HG03060 (cell line): Measurements from ENCODE around the gene SDR39U1.

Experiments
- ATAC-seq: cut with Tn5 transposase; IDR thresholded peaks from one replicate; pipeline ENCODE4 v1.9.1; 2021; ENCODE audit warnings: low read depth, moderate number of reproducible peaks; ENCODE audit not compliant: unreplicated experiment

Gene SDR39U1

DNA sequence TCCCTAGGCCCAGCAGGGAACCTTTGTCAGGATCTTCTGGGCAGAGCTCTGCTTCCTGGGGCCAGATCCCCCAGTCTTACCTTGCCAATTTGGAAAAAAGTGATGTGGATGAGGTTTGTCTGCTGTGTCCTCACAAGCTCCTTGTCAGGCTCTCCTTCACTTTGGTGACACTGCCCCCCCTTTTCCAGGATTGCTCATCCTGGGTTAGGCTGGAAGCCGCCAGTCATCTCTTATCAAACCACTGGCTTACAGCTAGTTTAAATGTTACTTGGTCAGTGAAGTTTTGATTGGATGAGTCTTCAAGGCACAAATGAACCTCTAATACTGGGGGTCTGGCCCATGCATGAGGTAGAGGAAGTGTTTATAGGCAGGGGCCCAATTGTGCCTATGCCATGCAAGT is 28.5 kb downstream of the SDR39U1 start:
- ATAC-seq = no peak

DNA sequence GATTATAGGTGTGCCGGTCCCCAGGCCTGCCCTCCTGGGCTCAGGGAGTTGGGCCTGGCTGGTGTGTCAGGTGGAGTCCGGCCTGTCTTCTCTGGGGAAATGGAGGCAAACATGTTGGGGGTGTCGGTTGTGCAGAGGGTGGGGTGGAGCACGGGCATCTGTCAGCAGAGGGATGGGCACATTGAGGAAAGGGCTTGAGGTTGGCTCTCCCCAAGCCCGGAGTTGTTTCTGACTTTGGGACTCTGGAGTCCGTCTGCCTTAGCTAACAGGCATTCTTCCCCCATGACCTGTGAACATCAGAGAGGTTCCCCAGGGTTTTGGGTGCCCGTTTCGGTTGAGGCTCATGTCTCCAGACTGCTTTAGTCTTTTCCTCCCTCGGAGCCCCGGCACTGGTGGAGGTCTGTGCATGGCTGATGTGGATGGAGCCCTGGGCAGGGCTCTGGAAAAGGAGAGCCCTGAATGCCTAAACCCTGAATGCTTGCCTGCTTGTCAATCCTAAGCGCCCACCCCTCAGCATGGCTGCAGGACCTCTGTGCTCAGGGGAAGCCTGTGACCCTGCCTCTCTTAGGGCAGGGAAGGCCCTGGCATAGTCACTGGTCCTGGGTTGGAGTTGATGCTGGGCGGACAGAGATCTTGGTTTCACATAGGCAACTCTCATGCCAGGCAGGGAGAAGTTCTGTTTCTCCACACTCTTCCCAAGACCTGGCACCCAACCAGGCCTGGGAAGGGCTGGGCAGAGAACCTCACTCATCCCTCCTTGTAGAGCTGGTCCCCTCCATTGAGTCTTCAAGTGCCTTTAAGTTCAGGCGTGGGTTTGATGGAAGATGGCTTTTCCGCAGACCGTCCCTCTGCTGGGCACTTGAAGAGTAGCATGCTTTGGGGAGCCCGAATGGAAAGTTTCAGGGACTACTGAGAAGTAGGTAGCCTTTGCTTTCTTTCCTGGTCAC is 30.9 kb downstream of the SDR39U1 start:
- no peak for ATAC-seq

DNA sequence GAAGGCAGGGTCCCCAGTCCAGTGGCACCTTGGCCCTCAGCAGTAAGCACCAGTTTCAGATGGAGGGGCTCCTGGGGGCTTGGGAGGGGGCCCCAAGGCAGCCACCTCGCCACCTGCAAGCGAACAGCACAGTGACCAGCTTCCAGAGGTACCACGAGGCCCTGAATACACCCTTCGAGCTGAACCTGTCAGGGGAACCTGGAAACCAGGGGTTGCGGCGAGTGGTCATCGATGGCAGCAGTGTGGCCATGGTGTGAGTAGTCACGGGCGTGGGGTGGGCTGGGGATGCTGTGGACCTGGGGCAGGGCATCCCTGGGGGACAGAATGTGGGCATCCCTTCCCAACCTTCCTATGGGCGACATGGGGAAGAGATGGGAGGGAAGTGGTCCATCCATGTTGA is 32.6 kb downstream of the SDR39U1 start:
- no peak for ATAC-seq

DNA sequence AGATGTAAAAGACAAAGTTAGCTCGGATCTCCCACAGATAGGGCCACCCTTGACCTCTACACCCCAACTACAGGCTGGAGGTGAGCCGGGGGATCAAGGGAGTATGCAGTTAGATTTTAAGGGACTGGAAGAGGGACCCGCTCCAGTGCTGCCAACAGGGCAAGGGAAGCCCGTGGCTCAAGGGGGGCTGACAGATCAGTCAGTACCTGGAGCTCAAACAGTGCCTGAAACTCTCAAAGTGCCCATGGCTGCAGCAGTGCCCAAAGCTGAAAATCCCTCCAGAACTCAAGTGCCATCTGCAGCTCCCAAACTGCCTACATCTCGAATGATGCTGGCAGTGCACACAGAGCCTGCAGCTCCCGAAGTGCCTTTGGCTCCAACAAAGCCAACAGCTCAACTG is 33.4 kb downstream of the SDR39U1 start:
- ATAC-seq = no peak

DNA sequence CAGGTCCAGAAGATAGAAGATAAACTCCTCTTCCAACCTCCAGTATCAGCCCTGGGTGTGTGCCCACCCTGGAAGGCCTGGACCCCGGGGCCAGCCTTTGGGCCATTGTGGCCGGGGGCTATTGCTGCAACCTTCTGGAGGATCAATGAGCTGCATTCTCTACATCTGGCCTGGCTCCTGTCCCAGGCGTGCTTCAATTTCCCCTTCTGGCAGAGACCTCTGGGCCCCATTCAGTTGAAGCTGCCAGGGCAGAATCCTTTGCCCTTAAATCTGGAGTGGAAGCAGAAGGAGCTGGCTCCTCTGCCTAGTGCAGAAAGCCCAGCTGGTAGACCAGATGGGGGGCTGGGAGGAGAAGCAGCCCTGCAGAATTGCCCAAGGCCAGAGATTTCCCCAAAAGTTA is 33.8 kb downstream of the SDR39U1 start:
- no peak for ATAC-seq

DNA sequence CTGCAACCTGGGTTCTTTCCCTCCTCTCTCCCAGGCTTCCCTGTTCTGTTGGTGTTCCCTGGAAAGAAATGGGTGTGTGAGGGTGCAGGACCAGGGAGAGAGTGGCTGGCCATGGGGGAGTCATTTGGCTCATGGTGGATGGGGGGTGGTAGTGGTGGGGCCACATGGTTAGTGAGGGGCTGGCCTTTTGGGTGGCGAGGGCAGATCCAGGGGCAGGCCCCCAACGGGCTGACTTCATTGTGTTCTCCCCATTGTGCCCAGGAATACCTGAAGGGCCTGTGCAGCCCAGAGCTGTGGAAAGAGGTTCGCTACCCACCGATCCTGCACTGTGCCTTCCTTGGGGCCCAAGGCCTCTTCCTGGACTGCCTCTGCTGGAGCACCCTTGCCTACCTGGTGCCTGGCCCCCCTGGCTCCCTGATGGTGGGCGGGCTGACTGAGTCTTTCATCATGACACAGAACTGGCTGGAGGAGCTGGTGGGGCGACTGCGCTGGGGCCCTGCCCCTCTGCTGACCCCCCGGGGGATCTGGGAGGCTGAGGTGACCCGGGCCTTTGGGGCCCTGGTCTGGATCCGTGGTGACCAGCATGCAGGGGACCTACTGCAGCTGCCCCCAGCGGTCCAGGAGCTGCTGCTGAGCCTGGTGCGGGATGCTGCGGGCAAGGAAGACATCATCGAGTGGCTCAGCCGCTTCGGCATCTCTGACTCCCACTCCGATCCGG is 34.8 kb downstream of the SDR39U1 start:
- no peak for ATAC-seq

DNA sequence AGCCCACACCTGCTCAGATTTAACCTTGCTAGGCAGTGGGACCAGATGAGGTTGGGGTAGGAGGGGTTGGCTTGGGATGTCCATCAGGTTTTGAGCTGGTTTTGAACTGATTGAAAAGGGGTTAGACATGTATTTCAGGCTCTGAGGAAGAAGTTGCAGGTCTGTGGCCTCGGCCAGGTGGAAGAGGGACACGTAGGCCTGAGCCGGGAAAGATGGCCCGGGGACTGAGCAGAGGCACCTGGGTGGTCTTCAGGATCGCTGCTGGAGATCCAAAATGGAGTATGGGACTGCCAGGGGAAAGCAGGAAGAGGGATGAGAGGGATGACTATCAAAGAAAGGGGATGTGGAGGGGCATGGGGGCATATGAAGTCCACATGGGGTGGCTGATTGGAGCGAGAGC is 36.2 kb downstream of the SDR39U1 start:
- no peak for ATAC-seq

DNA sequence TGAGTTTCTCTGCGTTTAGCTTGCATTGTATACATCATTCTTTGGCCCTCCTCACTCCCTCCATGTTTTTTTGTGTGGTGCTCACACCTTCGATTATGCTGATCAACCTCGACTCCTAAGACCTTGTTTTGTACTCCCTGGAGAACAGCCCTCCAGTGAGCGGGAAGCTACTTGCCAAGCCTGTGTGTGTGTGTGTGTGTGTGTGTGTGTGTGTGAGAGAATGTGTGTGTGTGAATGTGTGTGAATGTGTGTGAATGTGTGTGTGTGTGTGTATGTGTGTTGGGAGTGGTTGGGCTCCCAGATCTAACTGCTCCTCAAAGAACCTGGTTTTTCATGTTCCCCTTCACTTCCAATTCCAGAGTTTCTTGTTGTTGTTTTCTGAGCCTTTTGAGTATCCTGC is 37.8 kb downstream of the SDR39U1 start:
- no peak for ATAC-seq

DNA sequence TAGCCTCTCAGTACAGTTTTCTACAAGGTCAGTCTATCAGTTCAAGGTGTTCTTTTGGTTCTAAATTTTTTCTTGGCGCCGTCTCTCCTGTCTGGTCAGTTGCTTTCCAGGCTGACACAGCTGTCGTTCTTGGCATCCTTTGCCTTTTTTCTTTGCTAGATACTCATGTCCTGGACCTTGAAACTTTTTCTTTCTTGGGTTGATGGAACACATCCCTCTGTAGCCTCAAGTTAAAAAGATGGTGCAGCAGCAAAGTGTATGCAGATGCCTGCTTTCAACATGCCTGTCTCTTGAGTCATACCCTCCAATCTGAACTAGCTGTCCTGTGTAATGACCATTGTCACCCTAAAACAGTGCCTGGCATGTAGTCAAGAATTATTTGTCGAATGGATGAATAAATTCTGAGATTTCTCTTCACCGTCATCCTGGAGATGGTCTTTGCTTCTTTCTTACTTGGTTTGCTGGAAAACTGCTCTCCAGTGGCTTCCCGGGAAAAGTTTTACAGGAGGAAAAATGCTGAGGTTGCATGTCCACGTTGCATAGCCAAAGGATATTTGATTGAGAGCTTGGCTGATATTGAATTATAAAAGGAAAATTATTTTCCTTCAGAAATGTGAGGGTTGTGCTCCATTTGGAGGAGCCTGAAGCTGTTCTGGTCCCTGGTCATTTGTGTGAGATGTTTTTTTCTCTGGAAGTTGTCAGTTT is 39.1 kb downstream of the SDR39U1 start:
- ATAC-seq = no peak

DNA sequence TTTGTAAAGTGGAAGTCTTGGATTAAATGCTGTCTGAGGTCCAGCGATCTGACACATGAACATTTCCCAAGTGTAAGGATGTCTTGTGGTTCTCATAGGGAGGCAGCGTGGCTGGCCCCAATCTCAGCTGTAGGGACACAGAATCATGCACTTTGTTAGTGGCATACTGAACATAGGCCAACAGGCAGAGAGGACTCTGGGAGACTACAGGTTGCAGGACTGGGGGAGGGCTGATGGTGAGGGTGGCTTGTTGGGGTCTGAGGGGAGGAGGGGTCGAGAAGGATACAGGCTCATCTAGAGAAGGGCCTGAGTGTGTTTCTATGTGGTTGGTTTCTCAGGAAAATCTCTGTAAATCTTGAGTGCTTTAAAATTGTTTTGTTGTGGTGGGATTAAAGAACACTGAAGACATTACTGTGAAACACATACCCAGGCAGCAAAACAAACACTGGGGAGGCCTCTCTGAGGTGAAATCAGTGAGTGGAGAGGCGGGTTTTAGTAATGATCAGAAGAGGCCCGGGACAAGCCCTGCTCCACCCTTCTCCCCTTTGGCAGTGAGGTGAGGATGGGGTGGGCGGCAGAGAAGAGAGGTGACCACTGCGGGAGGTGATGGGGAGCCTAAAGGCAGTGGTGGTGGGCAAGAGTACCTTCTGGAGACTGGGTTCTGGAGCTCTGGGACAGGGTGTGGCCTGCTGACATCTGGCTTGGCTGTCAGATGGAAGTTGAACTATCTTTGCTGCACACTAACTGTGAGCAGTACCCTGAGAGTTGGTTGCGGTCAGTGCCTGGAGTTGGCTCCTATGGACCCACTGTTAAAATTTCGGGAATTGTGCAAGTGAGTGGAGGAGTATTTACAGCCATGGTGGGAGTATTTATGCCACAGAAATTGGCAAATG is 40.5 kb downstream of the SDR39U1 start:
- ATAC-seq = no peak

DNA sequence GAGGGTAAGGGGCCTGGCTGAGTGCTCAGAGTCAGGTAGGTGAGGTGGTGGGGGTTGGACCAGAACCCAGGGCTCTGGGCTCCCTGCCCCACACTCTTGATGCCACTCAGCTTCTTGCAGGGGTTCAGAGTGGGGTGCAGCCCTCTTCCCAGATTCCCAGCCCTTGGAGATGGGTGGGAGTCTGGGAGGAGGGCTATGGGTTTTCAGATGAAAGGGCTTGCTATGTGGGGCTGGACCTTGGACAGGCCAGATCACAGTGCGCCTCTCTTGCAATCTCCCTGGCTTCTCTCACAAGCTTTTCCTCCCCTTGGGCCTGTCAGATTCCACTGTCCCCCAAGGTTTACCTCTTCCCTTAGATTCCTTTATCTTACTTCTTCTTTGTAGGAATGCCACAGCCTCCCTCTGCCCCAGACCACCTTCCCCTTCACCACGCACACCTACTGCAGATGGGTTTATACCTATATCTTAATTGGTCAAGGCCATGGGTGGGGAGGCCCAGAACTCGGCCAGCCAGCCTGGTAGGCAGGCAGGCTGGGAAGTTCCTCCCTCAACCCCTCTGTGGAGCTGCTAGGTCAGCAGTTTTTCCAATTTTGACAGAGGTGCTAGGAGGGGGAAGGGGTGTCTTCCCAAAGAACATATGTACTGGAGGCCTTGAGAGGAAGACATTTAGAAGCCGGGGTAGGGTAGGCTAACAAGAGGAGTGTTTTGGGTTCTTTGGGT is 42.4 kb downstream of the SDR39U1 start:
- ATAC-seq = no peak

DNA sequence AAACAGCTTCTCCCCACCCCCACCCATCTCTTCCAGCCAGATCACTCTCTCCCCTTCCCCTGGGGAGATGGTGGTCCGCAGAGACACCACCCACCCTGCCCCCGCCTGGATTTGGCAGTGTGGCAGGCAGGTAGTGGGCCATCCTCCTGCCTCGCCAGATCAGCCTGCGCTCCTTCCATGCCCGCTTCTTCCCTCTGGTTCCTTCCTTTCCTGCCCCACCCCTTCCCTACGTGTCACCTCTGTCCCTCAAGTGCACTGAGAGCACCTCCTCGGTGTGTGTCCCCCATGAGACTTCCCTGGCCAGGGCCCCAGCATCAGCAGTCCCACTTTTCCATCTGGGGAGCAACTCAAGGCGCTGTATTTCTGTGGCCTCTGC is 43.1 kb downstream of the SDR39U1 start:
- ATAC-seq = no peak

DNA sequence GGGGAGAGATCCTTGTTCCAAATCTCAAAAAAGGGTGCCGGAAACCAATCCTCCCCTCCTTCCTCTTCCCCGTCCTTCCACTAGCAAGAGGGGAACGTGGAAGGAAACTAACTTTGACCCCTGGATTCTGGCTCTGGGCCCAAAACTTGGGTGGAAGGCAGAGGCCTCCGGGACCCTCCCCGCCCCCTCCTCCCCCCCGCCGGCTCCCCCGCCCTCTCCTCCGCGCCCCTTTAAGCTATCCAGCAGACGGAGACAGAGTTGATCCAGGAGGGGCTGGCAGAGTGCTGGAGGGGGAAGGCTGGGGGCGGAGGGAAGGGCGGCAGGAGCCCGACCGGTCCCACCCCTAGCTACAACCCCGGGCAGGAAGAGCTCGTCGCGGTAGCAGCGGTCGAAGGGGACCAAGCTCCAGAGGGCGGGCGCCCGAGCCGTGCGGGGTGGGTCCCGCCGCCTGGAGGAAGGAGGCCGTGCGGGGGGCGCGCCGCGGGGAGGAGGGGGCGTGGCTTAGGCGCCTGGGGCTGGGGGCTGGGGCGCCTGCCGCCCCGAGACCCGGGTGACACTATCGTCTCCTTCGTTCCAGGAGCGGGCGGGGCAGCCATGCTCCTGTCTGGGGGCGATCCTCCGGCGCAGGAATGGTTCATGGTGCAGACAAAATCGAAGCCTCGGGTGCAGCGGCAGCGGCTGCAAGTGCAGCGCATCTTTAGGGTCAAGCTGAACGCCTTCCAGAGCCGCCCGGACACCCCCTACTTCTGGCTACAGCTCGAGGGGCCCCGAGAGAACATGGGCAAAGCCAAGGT is 43.7 kb downstream of the SDR39U1 start, which contains the start of gene NYNRIN:
NYNRIN (plus strand) TSS at position 351 of the 794 bp plus-strand sequence; CDS start at position 595, 244 bp downstream.
- ATAC-seq = no peak

DNA sequence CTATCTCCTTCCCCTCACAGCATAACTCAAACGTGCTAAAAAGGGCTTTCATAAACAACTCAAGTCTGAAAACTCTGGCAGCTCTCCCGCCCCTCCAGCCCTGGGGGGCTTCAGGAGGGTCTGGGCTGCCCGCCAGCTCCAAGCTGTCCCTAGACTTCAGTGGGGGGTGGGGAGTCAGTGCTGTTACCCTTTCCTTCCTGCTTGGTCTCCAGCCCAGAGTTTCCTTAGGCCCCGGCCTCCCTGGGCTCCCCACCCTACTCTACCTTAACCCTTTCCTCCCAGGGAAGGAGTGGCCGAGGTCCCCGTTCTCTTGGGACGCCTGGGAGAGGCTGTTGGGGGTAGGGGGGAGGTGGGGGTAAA is 44.3 kb downstream of the SDR39U1 start:
- no peak for ATAC-seq

DNA sequence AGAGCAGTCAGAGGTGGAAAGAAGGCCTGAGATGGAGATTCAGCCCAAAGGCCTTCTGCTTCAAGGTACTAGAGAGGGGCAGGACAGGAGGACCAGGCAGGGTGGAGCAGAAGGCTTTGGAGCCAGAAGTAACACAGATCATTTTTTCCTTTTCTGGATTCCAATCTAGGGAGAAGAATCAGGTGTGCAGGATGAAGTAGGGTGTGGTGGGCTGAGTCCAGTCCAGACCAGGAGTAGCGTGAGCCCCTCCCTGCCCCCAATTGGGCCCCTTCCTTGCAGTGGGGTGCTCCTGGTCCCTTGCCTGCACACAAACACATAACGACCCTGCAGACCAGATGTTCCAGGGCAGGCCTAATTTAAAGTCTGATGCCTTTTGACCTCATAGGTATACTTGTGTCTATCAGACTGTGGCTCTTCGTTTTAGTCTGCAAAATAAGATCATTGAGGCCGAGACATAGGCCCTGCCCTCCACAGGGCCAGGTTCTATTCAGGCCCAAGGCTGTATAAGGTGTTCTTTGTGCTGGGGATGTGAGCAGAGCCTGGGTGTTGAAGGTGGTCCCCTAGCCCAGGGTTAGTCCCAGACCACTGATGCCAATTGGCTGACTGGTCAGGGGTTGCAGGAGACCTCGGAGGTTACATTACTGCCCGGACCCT is 44.8 kb downstream of the SDR39U1 start:
- ATAC-seq = no peak

DNA sequence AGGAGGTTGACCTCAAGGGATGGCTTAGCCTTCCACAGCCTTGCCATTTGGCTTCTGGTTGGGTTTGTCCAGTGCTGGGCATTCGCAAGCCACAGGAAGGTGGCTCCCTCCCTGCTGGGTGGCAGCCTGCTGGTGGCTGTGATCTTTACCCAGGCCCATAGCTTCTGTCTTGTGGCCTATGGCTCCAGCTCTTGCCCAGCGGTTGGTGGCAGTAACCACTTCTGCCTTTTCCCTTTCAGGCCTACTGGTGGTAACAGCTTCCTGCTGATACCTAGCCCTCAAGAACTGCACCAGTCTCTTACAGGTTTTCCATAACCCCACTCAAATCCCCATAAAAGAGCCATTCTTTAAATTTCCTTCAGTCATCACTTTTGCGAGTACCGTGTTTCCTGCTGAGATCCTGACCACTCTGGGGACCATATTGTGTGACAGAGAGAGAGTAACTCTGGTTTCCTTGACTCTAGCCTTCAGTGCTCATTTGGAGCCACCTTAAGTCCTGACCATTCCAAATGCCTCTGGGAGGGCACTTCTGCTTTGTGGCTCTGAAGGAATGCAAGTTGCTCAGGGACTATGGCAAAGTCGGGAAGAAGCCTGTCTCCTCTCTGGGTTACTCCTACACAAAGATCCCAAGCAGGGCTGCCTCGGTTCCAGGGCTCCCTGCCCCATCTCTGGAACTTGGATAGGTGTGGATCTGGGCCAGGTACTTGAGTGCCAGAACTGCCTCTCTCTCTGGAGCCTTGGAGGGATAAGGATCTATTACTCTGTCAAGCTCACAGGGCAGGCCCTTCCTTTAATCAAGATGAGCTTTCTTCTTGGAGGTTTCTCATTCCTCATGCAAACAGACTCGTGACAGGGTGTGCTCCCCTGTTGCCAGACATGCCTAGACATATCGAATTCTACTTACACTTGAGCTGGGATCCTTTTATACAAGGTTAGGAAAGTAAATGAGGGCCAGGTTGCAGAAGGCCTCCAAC is 46.7 kb downstream of the SDR39U1 start:
- no peak for ATAC-seq

DNA sequence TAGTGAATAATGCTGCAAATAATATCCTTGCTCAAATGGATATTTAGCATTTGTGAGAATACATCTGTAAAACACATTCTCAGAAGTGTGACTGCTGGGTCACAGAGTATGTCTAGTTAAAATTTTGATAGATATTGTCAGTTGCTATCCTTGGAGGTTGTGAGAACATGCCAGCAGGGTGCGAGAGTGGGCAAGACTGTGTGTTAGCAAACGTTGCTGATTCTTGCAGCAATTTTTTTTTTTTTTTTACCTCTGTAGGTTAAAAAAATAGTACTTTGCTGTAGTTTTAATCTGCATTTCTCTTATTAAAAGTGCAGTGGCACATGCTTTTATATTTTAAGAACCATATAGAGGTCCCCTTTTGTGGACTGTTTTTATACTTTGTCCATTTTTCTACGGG is 48.3 kb downstream of the SDR39U1 start:
- no peak for ATAC-seq
